Measurements from ENCODE around the gene FAU. TPM values are rescaled to one million over a fixed set of nuclear protein-coding genes. Genes with fewer than 3 reads are reported as not detected.

Gene FAU
- total RNA-seq, 4 donors from 2014 or later = 524 to 2,189 (median 600) TPM

- Histone ChIP-seq H3K9me3 (no peaks in the 10 kb centered on the region), H3K36me3 (peaks cover 7 to 22% of the 10 kb centered on the region in 2 donors), H3K4me1 (peaks cover 8 to 17% of the 10 kb centered on the region in 2 donors), H3K27ac (peak within 1 kb of the TSS; percentile 84 to 92 (median 87)), H3K27me3 (no peaks in the 10 kb centered on the region), H3K4me3 (replicated peaks in 1 of 3) (peak within 1 kb of the TSS; percentile 44 to 82 (median 56))
- 1 to 2% methylated on average over 46 to 51 of the region's 79 CpGs for WGBS, 2 donors
- DNase-seq = peak; percentile 94
- intact Hi-C loops (cut with DNase I) = loop anchor here (2.0 kb wide), 1 partner anchor 69 kb away; the partner anchor contains the start of gene ARL2
- TF ChIP-seq CTCF (IDR thresholded peaks at IDR 0.05) (no peak), POLR2A (IDR thresholded peaks at IDR 0.05) (peak in 1 of 2 donors; percentile 70)
Observed at GRCh38 chr11:65083834-65084597, 37.9 kb downstream of the FAU start, which contains the start of the genes CDCA5 and ZFPL1. TSS of gene CDCA5 (minus strand) at chr11:65084040. CDS start at chr11:65083978, 62 bp downstream. TSS of gene ZFPL1 (plus strand) at chr11:65084222. CDS start at chr11:65084699, 477 bp downstream.

- H3K27me3 ChIP-seq = no peaks in the 10 kb centered on the region
- DNase-seq = no peak
- H3K9me3 ChIP-seq = no peaks in the 10 kb centered on the region
- H3K36me3 ChIP-seq = peaks cover 7 to 22% of the 10 kb centered on the region in 2 donors
- WGBS, 2 donors = 2 to 3% methylated on average over 12 of the region's 13 CpGs
- TF ChIP-seq CTCF (IDR thresholded peaks at IDR 0.05) (no peak), POLR2A (IDR thresholded peaks at IDR 0.05) (no peak)
- intact Hi-C loops (cut with DNase I) = no loop called here
- H3K4me3 ChIP-seq (replicated peaks in 1 of 3) = peak overlapping the region in 2 of 3 donors; percentile 56 to 82
- H3K4me1 ChIP-seq = peaks cover 8 to 17% of the 10 kb centered on the region in 2 donors
- H3K27ac ChIP-seq = peak overlapping the region in 1 of 3 donors; percentile 87
Observed at GRCh38 chr11:65083134-65083833, 38.6 kb downstream of the FAU start.

GRCh38 chr11:65078786-65079342 lies 43.1 kb downstream of the FAU start:
- no peak overlapping the region for H3K27ac ChIP-seq
- H3K36me3 ChIP-seq = no peaks in the 10 kb centered on the region
- no peak for DNase-seq
- H3K4me3 ChIP-seq (replicated peaks in 1 of 3) = no peak overlapping the region
- no peaks in the 10 kb centered on the region for H3K27me3 ChIP-seq
- 92 to 98% methylated on average over 8 to 9 of the region's 9 CpGs for WGBS, 2 donors
- intact Hi-C loops (cut with DNase I) = no loop called here
- H3K4me1 ChIP-seq = peaks cover 0 to 5% of the 10 kb centered on the region in 2 donors
- TF ChIP-seq CTCF (IDR thresholded peaks at IDR 0.05) = no peak
- no peak for TF ChIP-seq POLR2A (IDR thresholded peaks at IDR 0.05)
- H3K9me3 ChIP-seq = no peaks in the 10 kb centered on the region

GRCh38 chr11:65078151-65078550 lies 43.8 kb downstream of the FAU start:
- no peaks in the 10 kb centered on the region for H3K27me3 ChIP-seq
- no peaks in the 10 kb centered on the region for H3K36me3 ChIP-seq
- H3K4me3 ChIP-seq (replicated peaks in 1 of 3) = no peak overlapping the region
- H3K9me3 ChIP-seq = no peaks in the 10 kb centered on the region
- intact Hi-C loops (cut with DNase I) = no loop called here
- peak; percentile 47 to 50 for DNase-seq
- H3K27ac ChIP-seq = no peak overlapping the region
- H3K4me1 ChIP-seq = no peaks in the 10 kb centered on the region
- peak in 5 of 6 experiments; percentile 26 to 54 (median 45) for TF ChIP-seq CTCF (IDR thresholded peaks at IDR 0.05)
- no peak for TF ChIP-seq POLR2A (IDR thresholded peaks at IDR 0.05)
- 68 to 73% methylated on average over 3 of the region's 3 CpGs for WGBS, 2 donors

Data from thyroid gland (tissue), 4 donors.